NT2/D1 (cell line): ENCODE results near the gene DGKH.

ENCODE experiments used
- DNase-seq: peaks from one replicate; pipeline ENCODE4 v3.0.0-alpha.2; 2011; ENCODE audit warnings: low read depth, low spot score
- H3K27me3 ChIP-seq: 2 replicates; pipeline ENCODE4 v1.6.0; 2011; ENCODE audit warnings: mild to moderate bottlenecking; ENCODE audit not compliant: insufficient read length, insufficient read depth
- H3K36me3 ChIP-seq: 2 replicates; pipeline ENCODE4 v1.6.1; 2011; ENCODE audit warnings: mild to moderate bottlenecking, low read length, mixed read lengths; ENCODE audit not compliant: insufficient read depth, insufficient read length
- H3K4me1 ChIP-seq: 2 replicates; pipeline ENCODE4 v1.5.1; 2011; ENCODE audit not compliant: insufficient read depth, insufficient read length
- H3K4me3 ChIP-seq: 2 replicates; pipeline ENCODE4 v1.5.1; 2011; ENCODE audit warnings: low read depth; ENCODE audit not compliant: insufficient read length
- H3K9ac ChIP-seq: 2 replicates; pipeline ENCODE4 v1.6.0; 2011; ENCODE audit warnings: low read depth; ENCODE audit not compliant: insufficient read length
- H3K9me3 ChIP-seq: 2 replicates; pipeline ENCODE4 v1.5.1; 2011; ENCODE audit warnings: mild to moderate bottlenecking, low read length; ENCODE audit not compliant: insufficient read depth
- SUZ12 ChIP-seq: IDR thresholded peaks from 2 replicates; pipeline ENCODE4 v1.6.1; 2011; ENCODE audit not compliant: insufficient read length, insufficient read depth; ENCODE audit errors: extremely low read depth
- YY1 ChIP-seq: IDR thresholded peaks from 2 replicates; pipeline ENCODE4 v1.6.1; 2011; ENCODE audit not compliant: insufficient read length, insufficient read depth
- ZNF274 ChIP-seq: IDR thresholded peaks from 2 replicates; pipeline ENCODE4 v1.6.1; 2011; ENCODE audit warnings: mild to moderate bottlenecking, low read depth, low read length

Gene DGKH

DNA sequence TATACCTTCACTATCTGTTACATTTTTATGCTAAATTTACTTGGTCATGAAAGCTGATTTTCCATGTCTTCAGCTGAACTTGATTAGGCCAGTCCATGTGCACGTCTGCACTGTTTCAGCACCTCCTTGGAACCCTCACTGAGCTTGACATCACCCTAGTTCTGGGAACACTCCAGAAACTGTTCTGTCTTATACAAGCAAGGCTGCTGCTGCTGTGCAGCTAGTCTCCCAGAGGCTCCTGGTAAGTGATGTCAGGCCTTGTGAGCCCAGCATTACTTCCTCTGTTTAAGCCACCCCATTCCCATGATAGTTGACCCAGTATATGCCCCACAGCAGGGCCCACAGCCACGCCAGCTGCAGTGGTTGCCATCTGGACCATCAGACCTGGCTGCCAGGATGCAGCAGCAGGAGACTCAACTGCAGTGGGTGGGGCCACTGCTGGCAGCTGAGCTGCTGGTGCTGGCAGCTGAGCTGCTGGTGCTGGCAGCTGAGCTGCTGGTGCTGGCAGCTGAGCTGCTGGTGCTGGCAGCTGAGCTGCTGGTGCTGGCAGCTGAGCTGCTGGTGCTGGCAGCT is 133.0 kb downstream of the DGKH start:
- no peaks in the 10 kb centered on the region for H3K4me1 ChIP-seq
- TF ChIP-seq YY1 (no peak), ZNF274 (no peak)
- H3K9ac ChIP-seq = no peak overlapping the region
- H3K36me3 ChIP-seq = no peaks in the 10 kb centered on the region
- no peaks in the 10 kb centered on the region for H3K27me3 ChIP-seq
- no peak overlapping the region for H3K4me3 ChIP-seq
- DNase-seq = no peak
- no peaks in the 10 kb centered on the region for H3K9me3 ChIP-seq

DNA sequence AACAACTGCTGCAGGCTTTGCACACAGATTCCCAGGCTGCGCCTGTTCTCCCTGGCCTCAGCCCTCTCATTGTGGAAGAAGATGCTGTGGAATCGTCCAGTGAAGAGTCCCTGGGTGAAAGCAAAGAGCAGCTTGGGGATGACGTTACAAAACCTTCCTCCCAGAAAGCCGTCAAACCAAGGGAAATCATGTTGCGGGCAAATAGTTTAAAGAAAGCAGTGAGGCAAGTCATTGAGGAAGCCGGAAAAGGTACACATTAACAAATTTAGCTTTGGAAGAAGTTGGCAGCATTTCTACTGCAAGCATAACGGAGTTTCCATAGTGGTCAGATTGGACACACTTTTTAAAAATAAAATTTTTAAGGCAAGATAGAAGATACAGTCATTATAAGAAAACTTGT is 140.6 kb downstream of the DGKH start:
- no peak overlapping the region for H3K9ac ChIP-seq
- DNase-seq = no peak
- H3K4me3 ChIP-seq = no peak overlapping the region
- H3K36me3 ChIP-seq = peaks cover 4% of the 10 kb centered on the region
- H3K9me3 ChIP-seq = no peaks in the 10 kb centered on the region
- no peaks in the 10 kb centered on the region for H3K4me1 ChIP-seq
- no peaks in the 10 kb centered on the region for H3K27me3 ChIP-seq
- TF ChIP-seq ZNF274 (no peak), YY1 (no peak), SUZ12 (no peak)

DNA sequence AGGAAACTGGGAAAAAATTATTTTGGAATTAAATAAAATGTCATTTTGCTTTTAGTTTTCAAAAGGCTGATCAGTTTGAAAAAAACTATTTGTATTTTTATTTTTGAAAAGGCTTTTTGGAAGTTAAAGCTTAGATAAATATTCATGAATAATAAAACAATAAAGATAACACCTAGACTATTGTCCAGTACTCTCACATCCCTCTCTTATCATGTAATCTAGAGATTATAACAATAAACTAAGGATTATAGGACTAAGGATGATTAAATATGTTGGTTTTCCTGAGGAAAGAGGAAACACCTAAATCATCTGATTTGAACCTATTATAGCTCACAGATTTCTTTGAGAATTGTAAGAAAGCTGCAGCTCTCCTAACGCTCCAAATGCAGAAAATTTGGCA is 142.1 kb downstream of the DGKH start:
- H3K9ac ChIP-seq = no peak overlapping the region
- TF ChIP-seq YY1 = no peak
- TF ChIP-seq ZNF274 = no peak
- TF ChIP-seq SUZ12 = no peak
- no peak for DNase-seq
- H3K27me3 ChIP-seq = no peaks in the 10 kb centered on the region
- H3K4me1 ChIP-seq = no peaks in the 10 kb centered on the region
- peaks cover 4% of the 10 kb centered on the region for H3K36me3 ChIP-seq
- no peak overlapping the region for H3K4me3 ChIP-seq
- no peaks in the 10 kb centered on the region for H3K9me3 ChIP-seq

DNA sequence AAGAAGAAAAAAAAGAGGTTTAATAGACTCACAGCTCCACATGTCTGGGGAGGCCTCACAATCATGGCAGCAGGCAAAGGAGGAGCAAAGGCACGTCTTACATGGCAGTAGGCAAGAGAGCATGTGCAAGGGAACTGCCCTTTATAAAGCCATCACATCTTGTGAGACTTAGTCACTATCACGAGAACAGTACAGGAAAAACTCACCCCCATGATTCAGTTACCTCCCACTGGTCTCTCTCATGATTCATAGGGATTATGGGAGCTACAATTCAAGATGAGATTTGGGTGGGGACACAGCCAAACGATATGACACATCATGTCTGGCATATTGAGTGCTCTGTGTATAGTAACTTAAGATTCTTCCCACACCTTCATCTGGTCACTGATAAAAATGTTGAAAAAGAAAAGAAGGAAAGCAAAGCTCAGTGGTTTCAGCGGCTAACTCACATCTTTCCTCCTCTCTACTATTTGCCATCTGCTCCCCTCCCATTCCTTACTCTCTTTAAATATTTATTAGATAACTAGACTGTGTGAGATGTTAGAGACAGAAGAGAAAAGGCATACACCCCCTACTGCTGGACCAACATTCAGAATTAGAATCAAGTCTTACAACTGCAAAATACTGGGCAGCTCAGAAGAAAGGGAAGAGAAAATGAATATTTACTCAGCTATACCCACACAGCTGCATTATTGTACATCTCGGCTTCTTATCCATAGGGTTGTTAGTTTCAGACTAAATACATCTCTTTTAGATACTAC is 163.4 kb downstream of the DGKH start:
- Histone ChIP-seq H3K4me1 (no peaks in the 10 kb centered on the region), H3K27me3 (no peaks in the 10 kb centered on the region), H3K36me3 (peaks cover 10% of the 10 kb centered on the region), H3K4me3 (no peak overlapping the region), H3K9ac (no peak overlapping the region), H3K9me3 (no peaks in the 10 kb centered on the region)
- DNase-seq = no peak
- no peak for TF ChIP-seq ZNF274
- TF ChIP-seq YY1 = no peak
- no peak for TF ChIP-seq SUZ12

DNA sequence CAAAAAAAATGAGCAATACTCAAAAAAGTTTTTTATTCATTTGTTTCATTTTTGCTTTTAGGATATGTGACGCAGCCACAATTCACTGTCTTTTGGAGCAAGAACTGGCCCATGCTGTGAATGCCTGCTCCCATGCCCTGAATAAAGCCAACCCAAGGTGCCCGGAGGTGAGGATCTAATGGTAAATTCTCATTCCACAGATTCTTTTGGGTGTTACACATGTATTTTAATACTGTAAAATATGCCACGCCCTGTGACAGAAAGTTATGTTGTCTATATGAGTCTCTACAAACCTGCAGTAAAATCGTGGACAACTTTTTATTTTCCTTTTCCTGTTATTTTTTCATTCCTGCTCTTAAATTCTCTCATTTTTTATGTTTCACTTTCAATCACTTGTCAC is 166.0 kb downstream of the DGKH start:
- Histone ChIP-seq H3K9me3 (no peaks in the 10 kb centered on the region), H3K4me1 (no peaks in the 10 kb centered on the region), H3K9ac (no peak overlapping the region), H3K27me3 (no peaks in the 10 kb centered on the region), H3K36me3 (peaks cover 5% of the 10 kb centered on the region), H3K4me3 (no peak overlapping the region)
- TF ChIP-seq SUZ12 = no peak
- no peak for TF ChIP-seq ZNF274
- TF ChIP-seq YY1 = no peak
- DNase-seq = no peak

DNA sequence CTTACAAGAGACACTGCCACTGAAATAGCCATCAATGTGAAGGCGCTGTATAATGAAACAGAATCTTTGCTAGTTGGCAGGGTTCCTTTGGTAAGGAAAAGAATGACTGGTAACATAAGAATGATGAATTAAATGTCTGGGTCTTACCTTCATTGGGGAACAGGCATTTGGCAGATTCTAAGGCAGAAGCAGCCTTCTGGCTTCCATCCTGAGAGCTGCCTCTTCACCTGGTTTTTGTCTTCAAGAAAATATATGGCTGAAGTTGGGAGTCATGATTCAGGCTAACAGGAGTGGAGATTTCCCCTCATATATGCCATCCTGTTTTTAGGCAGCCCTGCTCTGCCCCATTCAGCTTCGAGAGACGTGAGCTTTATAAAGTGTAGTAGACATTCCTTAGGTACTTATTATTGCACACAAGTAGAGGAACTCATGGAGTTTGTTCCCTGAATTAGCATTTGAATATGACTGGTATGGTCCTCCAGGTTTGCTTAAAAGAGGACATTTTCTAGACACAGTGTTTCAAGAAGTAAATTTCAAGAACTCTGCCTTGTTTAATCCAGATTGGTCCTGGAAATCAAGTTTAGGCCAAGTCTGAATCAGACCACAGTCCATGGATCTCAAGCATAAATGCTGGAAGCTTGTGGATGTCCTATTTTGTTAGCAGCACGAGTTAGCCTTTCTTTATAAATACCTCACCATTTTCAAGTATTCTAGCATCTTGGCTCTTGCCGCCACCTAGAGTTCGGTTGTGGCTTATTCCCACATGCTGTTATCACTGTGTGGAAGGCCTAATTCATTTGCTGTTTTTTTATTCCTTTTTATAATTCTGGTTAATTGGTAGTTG is 167.4 kb downstream of the DGKH start:
- H3K36me3 ChIP-seq = peaks cover under 1% of the 10 kb centered on the region
- no peak for TF ChIP-seq ZNF274
- TF ChIP-seq SUZ12 = no peak
- TF ChIP-seq YY1 = no peak
- H3K9ac ChIP-seq = no peak overlapping the region
- H3K4me3 ChIP-seq = no peak overlapping the region
- no peaks in the 10 kb centered on the region for H3K9me3 ChIP-seq
- no peaks in the 10 kb centered on the region for H3K27me3 ChIP-seq
- H3K4me1 ChIP-seq = no peaks in the 10 kb centered on the region
- peak; percentile 15 for DNase-seq

DNA sequence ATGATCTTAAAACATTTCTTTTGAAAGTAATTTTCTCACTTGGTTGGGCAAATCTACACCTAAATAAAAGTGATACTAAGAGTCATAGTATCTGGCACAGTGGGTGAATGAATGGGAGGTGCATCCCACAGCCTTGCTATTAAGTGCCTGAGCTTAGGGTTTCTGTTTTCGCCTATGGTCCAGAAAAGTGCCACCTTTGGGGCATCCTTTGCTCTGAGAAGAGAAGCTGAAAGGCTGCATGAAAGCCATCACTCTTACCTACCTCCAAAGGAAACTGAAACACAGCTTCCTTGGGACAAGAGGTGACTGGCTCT is 167.9 kb downstream of the DGKH start:
- no peak overlapping the region for H3K9ac ChIP-seq
- H3K36me3 ChIP-seq = no peaks in the 10 kb centered on the region
- no peaks in the 10 kb centered on the region for H3K27me3 ChIP-seq
- no peak overlapping the region for H3K4me3 ChIP-seq
- no peak for TF ChIP-seq YY1
- no peak for TF ChIP-seq SUZ12
- no peak for DNase-seq
- H3K9me3 ChIP-seq = no peaks in the 10 kb centered on the region
- no peaks in the 10 kb centered on the region for H3K4me1 ChIP-seq
